H1 (cell line): ENCODE measurements around the gene ELOVL3. TPM values are rescaled to one million over a fixed set of nuclear protein-coding genes. Genes with fewer than 3 reads are reported as not detected.
"Not testable (repeated sequence)": the region's sequence is repeated elsewhere in the genome, so short reads cannot be mapped to it uniquely, and the experiment has no call there.

Source experiments
- CTCF ChIA-PET: fragments of 300-600 bp; sonication (Branson Sonifier 250); formaldehyde crosslinking; loops from one replicate; lab custom pipeline; 2021; ENCODE audit not compliant: partially characterized antibody; lab: Charles Lee
- POLR2A ChIA-PET: fragments of 300-600 bp; sonication (Branson Sonifier 250); formaldehyde crosslinking; loops from one replicate; lab custom pipeline; 2021; ENCODE audit warnings: inconsistent platforms; ENCODE audit not compliant: partially characterized antibody; lab: Charles Lee
- DNase-seq, 2 experiments: peaks; one replicate each; pipeline versions ENCODE4 v3.0.0 to v3.0.0-alpha.2; 2010 to 2022; ENCODE audit warnings: low spot score in 2 of 2, low read depth in 1 of 2, mixed read lengths in 1 of 2
- FAIRE-seq: peaks from 2 replicates; lab custom pipeline; 2011; peaks lifted over from hg19 to GRCh38; lab: Jason Lieb, UNC
- H2AFZ ChIP-seq: 2 replicates; pipeline ENCODE4 v1.8.1; 2012; ENCODE audit warnings: low read length, inconsistent platforms
- H2AK5ac ChIP-seq: 2 replicates; pipeline ENCODE4 v1.6.1; 2013; ENCODE audit warnings: low read depth, low read length
- H2BK120ac ChIP-seq: replicated peaks from 2 replicates; pipeline ENCODE3; 2013; ENCODE audit warnings: low read depth, low read length, inconsistent platforms
- H2BK12ac ChIP-seq: 2 replicates; pipeline ENCODE4 v1.6.1; 2013; ENCODE audit warnings: low read depth, low read length
- H2BK15ac ChIP-seq: 2 replicates; pipeline ENCODE4 v1.6.1; 2013; ENCODE audit warnings: low read length
- H2BK20ac ChIP-seq: 2 replicates; pipeline ENCODE4 v1.6.1; 2013; ENCODE audit warnings: low read length
- H2BK5ac ChIP-seq: 2 replicates; pipeline ENCODE4 v1.6.1; 2013; ENCODE audit warnings: low read depth, low read length
- H3K14ac ChIP-seq: 2 replicates; pipeline ENCODE4 v1.6.1; 2013; ENCODE audit warnings: inconsistent platforms; ENCODE audit not compliant: insufficient read length
- H3K18ac ChIP-seq: 2 replicates; pipeline ENCODE4 v1.6.1; 2013; ENCODE audit warnings: low read length; ENCODE audit errors: extremely low read depth
- H3K23ac ChIP-seq: 2 replicates; pipeline ENCODE4 v1.6.1; 2013; ENCODE audit warnings: inconsistent platforms; ENCODE audit not compliant: insufficient read length
- H3K23me2 ChIP-seq: 2 replicates; pipeline ENCODE4 v1.6.1; 2013; ENCODE audit warnings: low read depth, low read length
- H3K27ac ChIP-seq: 2 replicates; pipeline ENCODE4 v1.6.1; 2011; ENCODE audit warnings: low read depth, low read length, inconsistent platforms
- H3K27me3 ChIP-seq, 4 experiments: replicated peaks in 1 of 4; 1 replicate in 1 of 4; 2 replicates in 3 of 4; pipeline versions ENCODE4 v1.6.1 to v1.8.1; 2011 to 2013; ENCODE audit warnings: low read length in 3 of 4, mild to moderate bottlenecking in 3 of 4, inconsistent platforms in 2 of 4, mixed read lengths in 2 of 4, moderate library complexity in 1 of 4; ENCODE audit not compliant: control insufficient read depth in 3 of 4, insufficient read depth in 3 of 4; ENCODE audit errors: extremely low read depth in 1 of 4
- H3K36me3 ChIP-seq, 4 experiments: 2 replicates each; pipeline versions ENCODE4 v1.6.1 to v1.8.1; 2011 to 2013; ENCODE audit warnings: mild to moderate bottlenecking in 4 of 4, low read length in 3 of 4, moderate library complexity in 2 of 4, control low read depth in 1 of 4, inconsistent platforms in 1 of 4; ENCODE audit not compliant: insufficient read depth in 4 of 4, control insufficient read depth in 2 of 4
- H3K4ac ChIP-seq: replicated peaks from 2 replicates; pipeline ENCODE3; 2013; ENCODE audit warnings: low read length, low read depth, mixed read lengths, inconsistent platforms; ENCODE audit not compliant: insufficient read length
- H3K4me1 ChIP-seq, 4 experiments: replicated peaks in 1 of 4; 1 replicate in 1 of 4; 2 replicates in 3 of 4; pipeline versions ENCODE4 v1.6.1 to v1.8.1; 2011 to 2013; ENCODE audit warnings: low read length in 3 of 4, inconsistent platforms in 2 of 4, mixed read lengths in 1 of 4; ENCODE audit not compliant: insufficient read depth in 4 of 4, control insufficient read depth in 3 of 4
- H3K4me2 ChIP-seq, 2 experiments: 2 replicates each; pipeline versions ENCODE4 v1.6.1 to v1.8.1; 2011 to 2013; ENCODE audit warnings: low read depth in 2 of 2, low read length in 2 of 2, control low read depth in 1 of 2, inconsistent platforms in 1 of 2, mild to moderate bottlenecking in 1 of 2; ENCODE audit not compliant: insufficient read depth in 1 of 2
- H3K4me3 ChIP-seq, 4 experiments: fragments of 200-600, 300-600 bp in 1 of 4; sonication (generic), shearing (Covaris generic), sonication (Bioruptor Twin) in 1 of 4; 2 replicates each; pipeline versions ENCODE4 v1.5.1 to v1.8.1; 2011 to 2016; ENCODE audit warnings: low read length in 4 of 4, low read depth in 3 of 4, control low read depth in 2 of 4, inconsistent platforms in 2 of 4, mild to moderate bottlenecking in 2 of 4, mixed read lengths in 1 of 4, moderate library complexity in 1 of 4; ENCODE audit not compliant: insufficient read depth in 2 of 4; ENCODE audit errors: extremely low read depth in 1 of 4
- H3K56ac ChIP-seq: replicated peaks from 2 replicates; pipeline ENCODE3; 2013; ENCODE audit warnings: low read depth, mild to moderate bottlenecking, mixed read lengths, low read length, inconsistent platforms; ENCODE audit not compliant: insufficient read length
- H3K79me1 ChIP-seq: 2 replicates; pipeline ENCODE4 v1.6.1; 2013; ENCODE audit warnings: low read depth, low read length, control low read depth
- H3K79me2 ChIP-seq, 2 experiments: 2 replicates each; pipeline versions ENCODE4 v1.6.1 to v1.8.1; 2012 to 2013; ENCODE audit warnings: low read length in 2 of 2, mild to moderate bottlenecking in 2 of 2, inconsistent platforms in 1 of 2; ENCODE audit not compliant: insufficient read depth in 2 of 2, control insufficient read depth in 1 of 2
- H3K9ac ChIP-seq, 4 experiments: replicated peaks in 1 of 4; 1 replicate in 1 of 4; 2 replicates in 3 of 4; pipeline versions ENCODE4 v1.6.1 to v1.8.1; 2011 to 2013; ENCODE audit warnings: low read depth in 3 of 4, low read length in 3 of 4, control low read depth in 2 of 4, mild to moderate bottlenecking in 2 of 4, moderate library complexity in 2 of 4, inconsistent platforms in 1 of 4; ENCODE audit errors: extremely low read depth in 1 of 4
- H3K9me3 ChIP-seq, 2 experiments: 2 replicates each; pipeline versions ENCODE4 v1.6.1 to v1.8.1; 2012 to 2013; ENCODE audit warnings: mild to moderate bottlenecking in 2 of 2, moderate library complexity in 2 of 2, control low read depth in 1 of 2, inconsistent platforms in 1 of 2, low read depth in 1 of 2, low read length in 1 of 2, mixed read lengths in 1 of 2; ENCODE audit not compliant: insufficient read depth in 2 of 2
- H4K20me1 ChIP-seq, 2 experiments: replicated peaks in 1 of 2; 2 replicates each; pipeline versions ENCODE3 to v1.8.1; 2011 to 2013; ENCODE audit warnings: inconsistent platforms in 2 of 2, low read length in 2 of 2, mild to moderate bottlenecking in 1 of 2; ENCODE audit not compliant: insufficient read depth in 2 of 2, control insufficient read depth in 1 of 2
- H4K5ac ChIP-seq: 2 replicates; pipeline ENCODE4 v1.6.1; 2013; ENCODE audit warnings: low read length, low read depth, mixed read lengths, inconsistent platforms; ENCODE audit not compliant: insufficient read length
- H4K8ac ChIP-seq: 2 replicates; pipeline ENCODE4 v1.8.0; 2013; ENCODE audit warnings: mild to moderate bottlenecking, moderate library complexity, low read length, inconsistent platforms; ENCODE audit not compliant: insufficient read depth; ENCODE audit errors: extremely low read depth
- H4K91ac ChIP-seq: replicated peaks from 2 replicates; pipeline ENCODE3; 2013; ENCODE audit warnings: low read length, mixed read lengths, inconsistent platforms; ENCODE audit not compliant: insufficient read length
- RNF2 ChIP-seq: fragments of 200-900, 300-1000 bp; sonication (generic); IDR thresholded peaks from 2 replicates; pipeline ENCODE4 v1.7.1; 2016; ENCODE audit warnings: borderline replicate concordance, low read depth, mild to moderate bottlenecking, antibody characterized with exemption, low read length; ENCODE audit not compliant: poor library complexity, severe bottlenecking; ENCODE audit errors: missing control alignments
- SAP30 ChIP-seq: fragments of 300-600 bp; sonication (generic); IDR thresholded peaks from 2 replicates; pipeline ENCODE4 v1.7.1; 2012; ENCODE audit warnings: low read length, moderate library complexity, mild to moderate bottlenecking, inconsistent platforms; ENCODE audit not compliant: insufficient read depth, insufficient replicate concordance
- SIRT6 ChIP-seq: IDR thresholded peaks from one replicate; pipeline ENCODE4 v1.7.1; 2012; ENCODE audit warnings: low read length, inconsistent platforms
- SUZ12 ChIP-seq: fragments of 200-600 bp; sonication (generic); IDR thresholded peaks from 2 replicates; pipeline ENCODE4 v1.6.1; 2012; ENCODE audit warnings: mild to moderate bottlenecking, inconsistent platforms, low read length, moderate library complexity, mixed read lengths
- WGBS, 2 experiments: shearing (Covaris generic) in 1 of 2; methylation state at CpG; one replicate each; pipeline versions ENCODE4 v1.1.6 to v1.1.7; 2013 to 2015; ENCODE audit warnings: low lambda C conversion rate in 2 of 2, mixed read lengths in 2 of 2, inconsistent platforms in 1 of 2, low coverage in 1 of 2, missing lambda C conversion rate in 1 of 2; ENCODE audit not compliant: insufficient replicate concordance in 2 of 2, insufficient coverage in 1 of 2, insufficient read length in 1 of 2; ENCODE audit errors: extremely low coverage in 1 of 2, missing lambda C conversion rate in 1 of 2; 5-methylcytosine and 5-hydroxymethylcytosine counted together
- polyA plus RNA-seq, 7 experiments: library from polyadenylated mRNA; depleted of rRNA in 3 of 7; stranded (reverse) in 5 of 7; unstranded in 2 of 7; fragments of >200 nt in 5 of 7; fragments of 200-250 nt in 2 of 7; gene quantifications; 1 replicate in 5 of 7; 2 replicates in 1 of 7; 4 replicates in 1 of 7; pipeline versions ENCODE4 v1.2.1 to v1.2.3, GENCODE V29; 2011 to 2013; ENCODE audit warnings: missing spikeins in 2 of 7, mixed read lengths in 2 of 7
- total RNA-seq: library from RNA; stranded (reverse); fragmentation: NEBNext Ultra II Directional; extraction: Animal tissue kit (Norgen Biotek cat#: 25700); gene quantifications from 2 replicates; pipeline ENCODE4 v1.2.1, GENCODE V29; 2021
- TF ChIP-seq, protein P1 (sequence below): IDR thresholded peaks from 2 replicates; pipeline ENCODE4 v1.6.1; 2011; ENCODE audit warnings: low read depth, mild to moderate bottlenecking, low read length; ENCODE audit not compliant: insufficient read depth
- TF ChIP-seq, protein P2 (sequence below): IDR thresholded peaks from 2 replicates; pipeline ENCODE4 v1.6.1; 2012; ENCODE audit warnings: inconsistent platforms

ELOVL3 gene
- total and polyA plus RNA-seq, 2 of the 8 experiments (the other 6 are each of a cell fraction or from before 2014, with no cell fraction given) = 0.27 TPM; not detected in 1

DNA sequence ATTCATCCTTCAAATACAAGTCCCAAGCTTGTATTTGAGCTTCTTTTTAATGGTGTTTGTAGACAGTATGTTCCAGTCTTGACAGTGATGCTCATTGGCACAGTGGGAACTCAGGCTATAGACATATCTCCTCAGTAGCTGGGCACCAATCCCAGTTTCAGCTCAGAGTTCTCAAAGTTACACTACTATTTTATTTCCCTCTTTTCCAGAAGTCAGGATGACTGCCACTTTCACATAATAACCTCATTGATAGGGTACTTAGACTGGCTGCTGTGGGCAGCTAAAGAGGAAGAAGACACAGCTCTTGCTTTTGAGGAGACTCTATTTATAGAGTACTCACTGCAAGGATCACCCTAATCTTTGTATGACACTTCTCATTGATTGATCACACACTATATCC lies 21.6 kb downstream of the ELOVL3 start (continued):
- no peak for TF ChIP-seq SUZ12
- TF ChIP-seq, protein P1, sequence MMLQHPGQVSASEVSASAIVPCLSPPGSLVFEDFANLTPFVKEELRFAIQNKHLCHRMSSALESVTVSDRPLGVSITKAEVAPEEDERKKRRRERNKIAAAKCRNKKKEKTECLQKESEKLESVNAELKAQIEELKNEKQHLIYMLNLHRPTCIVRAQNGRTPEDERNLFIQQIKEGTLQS = no peak
- no peak for TF ChIP-seq SAP30
- no peak for TF ChIP-seq RNF2
- TF ChIP-seq, protein P2, sequence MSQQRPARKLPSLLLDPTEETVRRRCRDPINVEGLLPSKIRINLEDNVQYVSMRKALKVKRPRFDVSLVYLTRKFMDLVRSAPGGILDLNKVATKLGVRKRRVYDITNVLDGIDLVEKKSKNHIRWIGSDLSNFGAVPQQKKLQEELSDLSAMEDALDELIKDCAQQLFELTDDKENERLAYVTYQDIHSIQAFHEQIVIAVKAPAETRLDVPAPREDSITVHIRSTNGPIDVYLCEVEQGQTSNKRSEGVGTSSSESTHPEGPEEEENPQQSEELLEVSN = no peak
- TF ChIP-seq SIRT6 = no peak

DNA sequence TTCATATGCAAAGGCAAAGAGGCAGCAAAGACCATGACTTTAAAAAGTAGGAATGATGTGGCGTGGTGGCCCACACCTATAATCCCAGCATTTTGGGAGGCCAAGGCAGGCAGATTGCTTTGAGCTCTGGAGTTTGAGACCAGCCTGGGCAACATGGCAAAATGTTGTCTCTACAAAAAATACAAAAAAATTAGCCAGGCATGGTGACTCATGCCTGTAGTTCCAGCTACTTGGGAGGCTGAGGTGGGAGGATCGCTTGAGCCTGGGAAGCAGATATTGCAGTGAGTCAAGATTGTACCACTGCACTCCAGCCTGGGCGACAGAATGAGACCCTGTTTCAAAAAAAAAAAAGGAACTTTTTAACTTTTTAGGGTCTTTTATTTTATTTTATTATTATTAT lies 26.4 kb downstream of the ELOVL3 start:
- not testable (repeated sequence) for FAIRE-seq

More for the DNA sequence above, 26.4 kb downstream of the ELOVL3 start:
- H3K14ac ChIP-seq, H3K9ac ChIP-seq, H3K9me3 ChIP-seq, H2BK15ac ChIP-seq, H2BK20ac ChIP-seq, H4K5ac ChIP-seq, H2AK5ac ChIP-seq, H2BK120ac ChIP-seq, POLR2A ChIA-PET, H3K4me1 ChIP-seq, H4K8ac ChIP-seq, H3K27me3 ChIP-seq, DNase-seq, H2AFZ ChIP-seq, H3K4me3 ChIP-seq, H3K23ac ChIP-seq, H3K56ac ChIP-seq, H3K18ac ChIP-seq, H3K36me3 ChIP-seq, H4K91ac ChIP-seq, H2BK5ac ChIP-seq, H3K4ac ChIP-seq, H3K27ac ChIP-seq, H3K79me1 ChIP-seq, H3K4me2 ChIP-seq, H4K20me1 ChIP-seq, H3K23me2 ChIP-seq, H2BK12ac ChIP-seq: not testable (repeated sequence)
- WGBS, 2 experiments = 100% methylated on average over 3 of the region's 3 CpGs; no CpG with 5 or more reads in 1 of the 2 experiments
- CTCF ChIA-PET = interaction anchor here (0.7 to 1.6 kb wide), 5 partner anchors 21 to 100 kb away, joined by 3 to 4 read pairs (median 4); no protein-coding TSS in a partner anchor
- peaks cover 0 to 22% of the 10 kb centered on the region in 2 experiments; a peak in 2 of 4 replicates for H3K79me2 ChIP-seq
